Stimulated activated CD4-positive, alpha-beta T cell treated with anti-CD3 and anti-CD28 coated beads, TNF-alpha, amount 100 ng/mL, for 24 hours (primary cell): ENCODE measurements around the gene SH3BP1.
A peak's percentile ranks its signal among the peaks of the same experiment; 100 is the strongest.

Experiments
- DNase-seq, 3 experiments: peaks; one replicate each; pipeline ENCODE4 v3.0.0-alpha.2; 2020; ENCODE audit warnings: low read depth in 3 of 3

SH3BP1 gene

DNA sequence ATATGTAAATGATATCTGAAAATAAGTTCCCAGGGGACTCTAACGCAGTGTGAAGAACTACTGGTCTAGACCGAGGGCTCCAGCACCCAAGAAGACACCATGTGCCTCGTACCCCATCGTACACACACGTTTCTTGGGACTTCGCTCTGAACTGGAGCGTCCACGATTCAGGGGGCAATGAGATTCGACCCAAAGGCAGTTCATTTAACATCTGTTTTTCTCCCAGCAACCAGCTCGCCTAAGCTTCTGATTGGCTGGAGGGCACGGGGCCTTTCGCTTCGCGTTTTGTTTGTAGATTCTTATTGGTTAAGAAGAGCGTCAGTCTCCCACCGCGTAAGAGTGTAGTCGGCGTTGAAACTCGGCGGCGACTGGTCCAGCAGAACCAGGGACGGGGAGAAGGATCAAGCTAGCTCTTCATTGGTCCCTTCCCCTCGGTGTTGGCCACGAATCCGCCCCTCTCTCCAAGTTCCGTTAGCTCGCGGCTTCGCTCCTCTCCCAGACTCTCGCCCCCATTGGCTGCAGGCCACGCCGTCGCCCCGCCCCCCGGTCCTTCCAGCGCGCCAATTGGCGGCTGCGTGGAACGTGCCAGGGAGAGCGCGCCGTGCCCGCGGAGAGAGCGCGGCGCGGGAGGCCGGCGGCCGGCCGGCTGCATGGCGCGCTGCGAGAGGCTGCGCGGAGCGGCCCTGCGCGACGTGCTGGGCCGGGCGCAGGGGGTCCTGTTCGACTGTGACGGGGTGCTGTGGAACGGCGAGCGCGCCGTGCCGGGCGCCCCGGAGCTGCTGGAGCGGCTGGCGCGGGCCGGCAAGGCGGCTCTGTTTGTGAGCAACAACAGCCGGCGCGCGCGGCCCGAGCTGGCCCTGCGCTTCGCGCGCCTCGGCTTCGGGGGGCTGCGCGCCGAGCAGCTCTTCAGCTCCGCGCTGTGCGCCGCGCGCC lies 18.9 kb downstream of the SH3BP1 start, which contains the start of gene PDXP:
TSS of gene PDXP (plus strand) at position 591 of the 933 bp plus-strand sequence. CDS start at position 651, 60 bp downstream.
- DNase-seq, result peak; percentile 96 to 99 (median 97)

DNA sequence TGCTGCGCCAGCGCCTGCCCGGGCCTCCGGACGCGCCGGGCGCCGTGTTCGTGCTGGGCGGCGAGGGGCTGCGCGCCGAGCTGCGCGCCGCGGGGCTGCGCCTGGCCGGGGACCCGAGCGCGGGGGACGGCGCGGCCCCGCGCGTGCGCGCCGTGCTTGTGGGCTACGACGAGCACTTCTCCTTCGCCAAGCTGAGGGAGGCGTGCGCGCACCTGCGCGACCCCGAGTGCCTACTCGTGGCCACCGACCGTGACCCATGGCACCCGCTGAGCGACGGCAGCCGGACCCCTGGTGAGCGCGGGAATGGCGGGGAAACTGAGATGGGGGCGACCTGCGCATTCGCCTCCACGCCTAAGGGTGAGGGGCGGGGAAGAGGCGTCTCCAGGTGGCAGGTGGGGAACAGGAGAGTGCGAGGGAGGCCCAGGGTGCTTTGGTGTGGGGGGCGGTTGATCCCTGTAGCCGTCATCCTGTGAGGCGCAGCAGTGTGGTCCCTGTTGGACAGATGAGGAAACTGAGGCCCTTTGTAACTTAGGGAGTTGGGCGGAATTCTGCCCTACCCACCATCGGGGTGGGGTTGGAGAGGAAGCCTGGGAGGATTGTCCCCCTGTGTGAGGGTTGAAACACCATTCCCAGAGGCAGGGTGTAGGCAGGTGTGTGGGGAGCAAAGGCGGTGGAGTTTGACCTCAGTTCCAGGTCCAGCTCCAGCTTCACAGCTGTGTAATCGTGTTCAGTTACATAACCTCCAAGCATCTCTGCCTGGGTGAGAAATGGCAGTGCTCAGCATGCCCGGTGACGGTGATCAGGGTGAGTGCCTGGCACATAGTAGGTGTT lies 19.8 kb downstream of the SH3BP1 start:
- no peak for DNase-seq

DNA sequence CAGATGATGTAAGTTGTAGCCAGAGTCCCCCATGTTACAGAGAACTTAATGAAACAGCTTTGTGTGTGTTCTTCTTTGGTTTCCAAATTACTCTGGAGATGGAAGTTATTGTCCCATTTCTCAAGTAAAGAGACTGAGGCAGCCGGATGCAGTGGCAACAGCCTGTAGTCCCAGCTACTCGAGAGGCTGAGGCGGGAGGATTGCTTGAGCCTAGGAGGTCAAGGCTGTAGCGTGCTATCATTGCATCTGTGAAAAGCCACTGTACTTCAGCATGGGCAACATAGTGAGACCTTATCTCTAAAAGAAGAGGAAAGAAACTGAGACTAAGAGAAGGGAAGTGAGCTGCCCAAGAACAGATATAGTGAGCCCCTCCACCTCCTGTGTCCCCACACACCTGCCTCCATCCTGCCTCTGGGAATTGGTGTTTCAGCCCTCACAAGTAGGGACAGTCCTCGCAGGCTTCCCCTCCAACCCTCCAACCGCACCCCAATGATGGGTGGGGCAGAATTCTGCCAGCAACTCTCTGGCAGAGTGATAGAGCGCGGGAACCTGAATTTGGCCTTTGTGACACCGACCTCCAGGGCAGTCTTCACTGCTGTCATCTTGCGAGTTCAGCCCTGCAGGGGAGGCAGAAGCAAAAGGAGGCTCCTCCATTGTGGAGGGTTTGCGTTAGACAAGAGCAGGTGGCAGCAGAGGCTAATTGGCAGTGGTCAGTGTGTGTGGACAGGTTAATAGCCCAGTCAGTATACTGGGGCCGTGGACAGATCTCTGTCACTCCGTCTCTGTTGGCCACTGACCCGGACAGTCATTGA lies 20.6 kb downstream of the SH3BP1 start:
- DNase-seq, result no peak

DNA sequence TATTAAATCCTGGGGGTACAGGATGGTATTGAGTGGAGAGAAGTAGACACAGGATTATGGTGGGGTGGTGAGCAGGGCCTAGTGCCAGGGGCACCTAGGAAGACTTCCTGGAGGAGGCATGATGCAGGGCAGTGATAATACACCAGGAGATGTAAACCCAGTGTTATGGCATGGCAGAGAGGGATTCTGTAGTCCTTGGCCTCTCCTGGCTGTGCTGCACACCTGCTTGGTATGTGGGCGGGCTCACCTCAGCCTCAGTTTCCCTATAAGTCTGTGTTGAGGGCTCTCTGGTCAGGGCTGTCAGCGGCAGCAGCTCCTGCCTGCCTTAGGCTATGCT lies 21.2 kb downstream of the SH3BP1 start:
- no peak for DNase-seq

DNA sequence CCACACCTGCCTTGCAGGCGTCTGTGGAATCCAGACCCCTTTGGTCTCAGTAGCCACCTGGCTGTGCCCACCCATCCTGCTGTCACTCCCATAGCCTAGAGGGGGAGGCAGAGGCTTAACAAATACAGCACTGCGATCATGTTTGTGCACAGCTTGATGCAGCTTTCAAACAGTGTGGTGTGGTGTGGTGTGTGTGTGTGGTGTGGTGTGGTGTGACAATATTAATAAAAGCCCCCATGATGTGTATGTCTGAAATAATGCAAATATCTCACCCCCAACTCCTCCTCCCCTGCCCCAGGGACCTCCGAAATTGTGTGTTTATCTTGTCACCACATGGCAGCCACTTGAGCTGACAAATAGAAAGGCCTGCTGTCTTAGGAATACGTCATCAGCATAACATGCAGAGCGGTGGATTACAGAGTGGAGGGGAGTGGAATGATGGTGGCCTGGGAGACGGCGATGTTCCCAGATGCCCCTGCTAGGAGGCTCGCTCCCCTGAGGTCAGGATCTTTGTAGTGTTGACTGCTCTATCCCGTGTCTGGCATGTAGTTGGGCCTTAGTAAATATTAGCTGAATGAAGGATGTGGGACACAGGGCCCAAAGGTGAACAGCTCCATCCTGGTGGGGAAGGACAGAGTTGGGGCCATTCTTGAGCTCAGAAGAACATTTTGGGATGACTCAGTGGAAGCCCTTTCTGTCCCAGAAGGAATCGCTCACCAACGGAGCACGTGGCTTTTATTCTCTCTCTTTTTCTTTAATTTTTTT lies 21.9 kb downstream of the SH3BP1 start:
- no peak for DNase-seq

DNA sequence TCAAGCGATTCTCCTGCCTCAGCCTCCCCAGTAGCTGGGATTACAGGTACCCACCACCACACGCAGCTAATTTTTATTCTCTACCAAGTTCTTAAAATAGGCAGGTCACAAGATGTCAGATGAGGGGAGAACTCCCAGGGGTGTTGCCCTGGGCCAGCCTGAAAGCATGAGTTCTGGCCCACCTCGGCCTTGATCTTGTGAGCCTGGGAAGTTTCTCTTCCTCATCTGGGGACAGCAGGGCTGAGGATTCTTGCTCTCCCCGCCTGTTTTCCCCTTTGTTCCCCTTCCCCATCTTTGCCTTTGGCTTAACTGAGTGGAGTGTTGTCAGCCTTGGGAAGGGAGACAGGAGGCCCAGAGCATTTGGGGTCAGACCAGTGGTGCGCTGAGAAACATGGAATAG lies 22.6 kb downstream of the SH3BP1 start:
- DNase-seq, result no peak

DNA sequence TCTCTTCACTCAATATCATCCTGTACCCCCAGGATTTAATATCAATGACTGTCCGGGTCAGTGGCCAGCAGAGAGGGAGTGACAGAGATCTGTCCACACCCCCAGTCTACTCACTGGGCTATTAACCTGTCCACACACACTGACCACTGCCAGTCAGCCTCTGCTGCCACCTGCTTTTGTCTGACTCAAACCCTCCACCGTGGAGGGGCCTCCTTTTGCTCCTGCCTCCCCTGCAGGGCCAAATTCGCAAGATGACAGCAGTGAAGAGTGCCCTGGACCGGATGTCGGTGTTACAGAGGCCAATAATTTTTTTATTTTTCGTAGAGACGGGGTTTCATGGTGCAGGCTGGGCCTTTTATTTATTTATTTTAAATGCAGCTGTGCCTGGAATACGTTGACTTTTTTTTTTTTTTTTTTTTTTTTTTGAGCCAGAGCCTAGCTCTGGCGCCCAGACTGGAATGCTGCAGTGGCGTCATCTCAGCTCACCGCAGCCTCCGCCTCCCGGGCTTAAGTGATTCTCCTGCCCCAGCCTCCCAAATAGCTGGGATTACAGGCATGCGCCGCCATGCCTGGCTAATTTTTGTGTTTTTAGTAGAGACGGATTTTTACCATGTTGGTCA lies 24.2 kb downstream of the SH3BP1 start:
- no peak for DNase-seq

DNA sequence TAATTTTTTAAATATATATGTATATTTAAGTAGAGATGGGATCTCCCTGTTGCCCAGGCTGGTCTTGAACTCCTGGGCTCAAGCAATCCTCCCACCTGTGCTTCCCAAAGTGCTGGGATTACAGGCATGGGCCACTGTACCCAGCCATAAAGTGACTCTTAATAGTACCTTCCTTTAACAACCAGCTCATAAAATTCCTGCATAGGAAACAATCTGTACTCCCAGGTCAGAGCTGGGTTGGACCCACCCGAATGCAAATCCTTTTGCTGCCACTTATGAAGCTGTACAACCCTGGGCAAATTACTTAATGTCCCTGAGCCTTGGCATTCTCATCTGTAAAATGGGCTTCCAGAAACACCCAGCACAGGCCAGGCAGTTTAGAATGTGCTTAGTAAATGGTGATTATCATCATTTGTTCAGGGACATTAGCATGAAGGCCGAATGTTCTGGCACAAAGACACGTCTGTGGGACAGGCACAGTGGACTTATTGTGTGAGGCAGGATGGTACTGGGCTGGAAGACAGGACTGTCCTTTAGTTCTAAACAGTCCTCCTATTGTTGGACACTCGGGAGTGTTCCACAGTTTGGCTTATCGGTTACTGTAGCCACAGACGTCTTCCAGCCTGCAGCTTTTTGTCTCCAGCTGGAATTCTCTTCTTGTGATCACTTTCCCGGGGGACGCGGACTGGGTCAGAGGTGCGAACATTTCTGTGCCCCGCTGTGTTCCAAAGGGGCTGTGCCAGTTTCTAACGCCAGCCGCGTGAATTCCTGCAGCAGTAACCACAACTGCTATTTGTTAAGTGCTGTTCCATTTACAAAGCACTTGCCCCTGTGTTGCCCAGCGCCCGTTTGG lies 25.0 kb downstream of the SH3BP1 start:
- DNase-seq, result no peak

DNA sequence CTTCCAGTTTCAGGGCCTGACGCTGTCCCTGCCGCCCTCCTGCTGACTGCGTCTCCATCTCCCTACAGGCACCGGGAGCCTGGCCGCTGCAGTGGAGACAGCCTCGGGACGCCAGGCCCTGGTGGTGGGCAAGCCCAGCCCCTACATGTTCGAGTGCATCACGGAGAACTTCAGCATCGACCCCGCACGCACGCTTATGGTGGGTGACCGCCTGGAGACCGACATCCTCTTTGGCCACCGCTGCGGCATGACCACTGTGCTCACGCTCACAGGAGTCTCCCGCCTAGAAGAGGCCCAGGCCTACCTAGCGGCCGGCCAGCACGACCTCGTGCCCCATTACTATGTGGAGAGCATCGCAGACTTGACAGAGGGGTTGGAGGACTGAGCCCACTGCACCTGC lies 26.0 kb downstream of the SH3BP1 start:
- DNase-seq, result no peak

DNA sequence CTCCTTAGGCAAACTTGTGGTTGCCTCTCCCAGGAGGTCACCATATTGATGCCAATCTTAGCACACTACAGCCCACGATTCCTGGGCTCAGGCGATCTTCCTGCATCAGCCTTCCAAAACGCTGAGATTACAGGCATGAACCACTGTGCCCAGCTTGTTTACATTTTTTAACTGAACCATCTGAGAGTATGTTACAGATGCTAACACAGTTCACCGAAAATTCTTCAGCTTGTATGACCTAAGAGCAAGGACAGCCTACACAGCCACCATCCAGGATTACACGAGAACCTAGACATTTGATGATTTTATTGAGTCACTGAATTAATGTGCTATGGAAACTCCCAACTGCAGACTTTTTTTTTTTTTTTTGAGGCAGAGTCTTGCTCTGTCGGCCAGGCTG lies 30.1 kb downstream of the SH3BP1 start:
- no peak for DNase-seq

DNA sequence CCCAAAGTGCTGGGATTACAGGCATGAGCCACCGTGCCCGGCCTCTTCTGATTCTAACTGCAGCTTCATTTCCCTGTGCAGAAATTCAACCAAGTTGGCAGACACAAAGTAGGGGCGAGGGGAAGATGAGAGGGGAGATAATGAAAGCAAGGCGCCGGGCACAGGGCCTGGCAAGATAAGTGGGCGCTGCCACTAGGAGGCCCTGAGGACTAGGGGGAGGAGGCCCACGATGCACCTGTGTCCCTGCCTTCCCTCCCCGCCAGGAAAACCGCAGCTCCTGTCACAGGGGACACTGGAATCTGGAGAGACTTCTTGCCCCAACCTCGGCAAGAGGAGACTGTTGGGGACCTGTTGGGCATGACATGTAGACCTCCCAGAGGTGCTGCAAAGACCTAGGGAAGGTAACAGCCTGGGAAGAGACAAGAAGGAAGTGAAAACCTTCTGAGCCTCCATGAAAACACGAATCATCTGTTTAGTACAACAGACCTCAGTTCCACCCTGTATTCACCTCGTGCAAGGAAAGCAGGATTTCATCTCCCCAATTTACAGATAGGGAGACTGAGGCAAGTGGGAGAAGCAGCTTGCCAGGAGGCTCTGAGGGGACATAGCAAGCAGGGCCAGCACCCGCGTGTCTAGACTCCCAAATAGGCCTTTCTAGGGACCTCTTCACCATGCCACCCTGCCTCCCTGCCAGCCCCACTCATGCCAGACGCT lies 32.9 kb downstream of the SH3BP1 start:
- no peak for DNase-seq

DNA sequence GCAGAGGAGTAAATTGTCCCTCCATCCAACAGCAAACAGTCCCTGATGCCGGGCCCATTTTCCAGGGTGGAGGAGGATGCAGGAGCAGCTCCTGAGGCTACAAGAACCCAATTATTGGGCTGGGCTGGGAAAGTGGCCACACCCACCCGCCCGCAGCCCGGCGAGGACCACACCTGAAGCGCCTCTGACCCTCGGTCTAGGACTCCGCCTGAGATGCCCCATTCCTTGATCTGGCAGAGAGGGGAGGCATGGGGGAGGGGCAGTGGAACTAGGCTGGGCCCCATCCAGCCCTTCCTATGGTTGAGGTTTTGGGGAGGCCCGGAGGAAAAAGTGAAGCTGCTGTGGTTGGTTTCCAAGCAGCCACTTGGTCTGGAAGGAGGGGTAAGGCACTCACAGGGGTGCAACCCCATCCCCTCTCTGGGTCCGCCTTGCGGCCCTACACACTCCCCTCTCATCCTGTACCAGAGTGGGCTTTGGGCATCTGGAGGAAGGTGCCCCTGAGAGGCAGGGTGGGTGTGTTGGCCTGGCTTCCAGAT lies 33.5 kb downstream of the SH3BP1 start:
- DNase-seq, result no peak

DNA sequence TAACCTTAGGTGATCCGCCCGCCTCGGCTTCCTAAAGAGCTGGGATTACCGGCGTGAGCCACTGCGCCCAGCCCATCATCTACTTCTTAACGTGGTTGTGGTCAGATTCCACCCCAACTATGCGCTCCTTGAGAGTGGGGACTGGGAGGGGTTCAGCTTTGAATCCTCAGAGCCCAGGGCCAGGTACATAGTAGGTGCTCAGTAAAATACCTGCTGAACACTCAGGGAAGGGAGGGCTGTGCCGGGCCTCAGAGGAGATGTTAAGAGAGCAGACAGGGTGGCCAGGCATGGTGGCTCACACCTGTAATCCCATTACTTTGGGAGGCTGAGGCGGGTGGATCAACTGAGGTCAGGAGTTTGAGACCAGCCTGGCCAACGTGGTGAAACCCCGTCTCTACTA lies 34.8 kb downstream of the SH3BP1 start:
- DNase-seq, result no peak

DNA sequence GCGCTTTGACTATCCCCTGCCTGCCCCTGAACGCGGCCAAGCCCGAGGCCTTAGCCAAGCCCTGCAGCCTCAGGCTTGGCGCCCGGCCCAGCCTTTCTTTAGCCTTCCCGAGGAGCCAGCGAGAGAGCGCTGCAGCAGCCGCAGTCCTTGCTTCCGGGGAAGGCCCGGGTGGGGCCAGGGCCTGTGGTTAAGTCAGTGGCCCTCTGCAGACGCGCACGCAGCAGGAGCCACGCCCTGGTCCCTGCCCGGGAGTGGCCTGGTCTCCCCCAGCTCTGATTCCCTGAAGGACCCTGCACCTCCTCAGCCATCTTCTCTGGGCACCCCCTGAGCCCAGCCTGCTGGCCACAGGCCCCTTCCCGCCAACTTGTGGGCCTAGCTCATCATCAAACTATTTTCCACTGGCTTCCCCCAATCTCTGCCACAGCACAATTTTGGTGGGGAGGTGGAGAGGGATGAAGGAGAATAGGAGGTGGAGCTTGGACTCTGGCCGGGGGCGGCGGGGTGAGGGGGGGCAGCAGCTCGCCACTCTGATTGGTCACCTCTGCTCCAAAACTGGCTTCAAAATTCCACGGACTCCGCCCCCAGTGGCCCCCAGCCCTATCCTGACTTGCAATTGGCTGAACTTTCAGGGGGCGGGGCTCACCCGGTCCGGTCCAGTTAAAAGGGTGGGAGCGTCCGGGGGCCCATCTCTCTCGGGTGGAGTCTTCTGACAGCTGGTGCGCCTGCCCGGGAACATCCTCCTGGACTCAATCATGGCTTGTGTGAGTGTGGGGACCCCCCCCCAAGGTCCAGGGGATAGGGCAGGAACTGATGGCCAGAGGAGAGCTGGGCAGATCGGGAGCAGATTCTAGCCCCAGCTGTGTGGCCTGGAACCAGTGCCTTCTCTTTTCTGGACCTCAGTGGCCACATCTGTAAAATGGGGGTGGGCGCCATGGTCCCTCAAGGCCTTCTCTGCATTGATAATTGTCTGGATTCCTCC lies 35.8 kb downstream of the SH3BP1 start, which contains the start of gene LGALS1:
TSS of gene LGALS1 (plus strand) at position 686 of the 979 bp plus-strand sequence. CDS start at position 753, 67 bp downstream.
- peak in 1 of 3 experiments; percentile 69 for DNase-seq

DNA sequence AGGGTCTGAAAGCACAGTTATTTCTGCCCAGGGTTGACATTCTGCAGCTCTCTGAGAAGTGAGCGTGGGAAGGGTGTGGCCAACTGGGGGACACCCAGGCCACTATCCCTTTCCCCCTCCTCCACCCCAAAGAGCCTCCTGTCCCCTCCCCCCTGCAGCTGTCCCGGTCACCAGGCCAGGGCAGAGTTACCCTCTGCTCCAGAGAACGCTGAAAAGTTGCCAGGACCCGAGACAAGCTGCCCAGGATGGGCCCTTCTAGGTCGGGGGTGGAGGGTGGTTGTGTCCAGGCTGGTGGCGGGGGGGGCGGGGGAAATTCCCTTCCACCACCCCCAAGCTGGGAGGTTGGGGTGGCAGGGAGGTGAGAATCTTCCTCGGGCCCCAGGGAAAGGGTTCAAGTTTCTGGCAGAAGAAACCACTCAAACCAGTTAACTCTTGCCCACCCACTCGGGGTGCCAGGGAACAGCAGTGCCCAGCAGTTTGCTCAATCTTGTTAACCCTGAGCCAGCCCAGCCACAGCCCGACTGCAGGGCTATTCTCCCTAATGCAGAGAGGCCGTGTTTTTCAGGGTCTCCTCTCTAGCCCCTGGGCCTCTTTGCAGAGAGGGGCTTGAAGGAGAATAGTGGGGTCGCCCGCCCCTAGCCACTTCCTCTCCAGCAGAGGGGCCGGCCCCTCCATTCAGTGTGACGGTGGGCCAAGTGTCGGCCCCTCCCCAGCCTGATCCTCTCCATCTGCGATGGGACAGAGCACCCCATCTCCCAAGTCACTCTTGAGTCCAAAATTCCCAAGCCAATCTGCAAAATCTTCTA lies 36.7 kb downstream of the SH3BP1 start:
- no peak for DNase-seq

DNA sequence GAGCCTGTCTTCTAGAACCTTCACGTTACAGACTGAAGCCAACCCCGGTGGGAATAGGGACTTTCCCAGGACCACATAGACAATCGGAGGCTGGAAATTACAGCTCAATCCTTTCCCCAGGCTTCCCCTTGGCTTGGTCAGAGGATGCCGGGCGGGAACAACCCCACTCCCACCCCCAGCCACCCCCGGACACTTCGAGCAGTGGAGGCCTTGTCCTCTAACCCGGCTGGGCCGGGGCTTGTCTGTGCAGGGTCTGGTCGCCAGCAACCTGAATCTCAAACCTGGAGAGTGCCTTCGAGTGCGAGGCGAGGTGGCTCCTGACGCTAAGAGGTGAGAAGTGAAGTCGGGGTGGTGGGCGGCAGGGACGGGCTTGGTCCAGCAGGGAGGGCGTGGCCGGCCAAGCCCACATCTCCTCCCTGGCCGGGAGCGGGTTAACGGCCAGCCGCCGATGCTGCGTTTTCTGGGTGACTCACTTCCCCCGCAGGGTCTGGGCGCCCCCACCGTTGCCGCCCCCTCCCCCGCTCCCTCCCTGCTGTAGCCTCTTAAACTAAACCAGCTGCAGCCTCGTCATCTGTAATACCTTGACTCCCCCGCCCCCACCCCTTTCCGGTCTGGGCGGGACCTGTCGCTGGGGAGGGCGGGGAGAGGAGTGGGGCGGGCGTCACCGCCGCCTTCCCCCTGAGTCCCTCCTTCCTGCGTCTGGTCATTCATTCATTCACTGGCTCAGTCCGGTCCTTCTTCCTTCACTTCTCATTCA lies 37.4 kb downstream of the SH3BP1 start:
- peak; percentile 87 to 92 (median 88) for DNase-seq
